Measurements from ENCODE around the gene KIAA1143.
A peak's percentile ranks its signal among the peaks of the same experiment; 100 is the strongest.

Gene KIAA1143

DNA sequence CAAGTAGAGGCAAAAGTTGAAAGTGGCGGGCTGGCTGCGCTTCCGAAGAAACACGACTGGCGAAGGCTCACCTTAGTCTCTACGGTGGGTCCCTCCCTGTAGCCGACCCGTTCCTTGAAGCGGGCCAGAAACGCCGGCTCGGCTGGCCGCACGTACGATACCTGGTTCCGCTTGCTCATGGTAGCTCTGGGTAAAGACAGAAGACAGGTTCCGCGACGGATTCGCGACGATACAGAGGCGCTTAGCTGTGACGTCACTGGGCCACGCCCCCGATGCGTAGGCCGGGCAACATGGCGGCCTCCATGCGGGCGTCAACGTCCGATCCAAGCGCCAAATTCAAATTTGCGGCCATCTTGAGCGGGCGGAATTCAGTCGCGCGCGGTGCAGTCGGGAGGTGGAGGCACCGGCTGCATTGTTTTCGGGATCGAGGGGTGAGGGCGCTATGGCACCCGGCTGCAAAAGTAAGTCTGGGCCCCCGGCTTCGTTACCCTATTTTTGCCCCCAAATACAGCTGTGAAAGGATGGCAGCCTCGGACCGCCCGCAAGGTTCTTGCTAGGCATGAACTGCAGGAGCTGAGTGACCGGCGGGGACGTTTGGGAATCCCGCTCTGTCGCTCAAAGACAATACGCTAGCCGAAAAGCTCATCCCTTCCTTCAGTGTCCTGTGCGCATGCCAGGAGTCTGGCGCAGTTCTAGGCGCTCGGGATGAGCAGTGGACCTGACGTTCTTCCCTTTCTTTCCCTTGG is at the start of gene KIAA1143, which contains the start of gene KIF15:
KIAA1143 (minus strand) TSS at position 196 of the 746 bp plus-strand sequence; CDS start at position 179, 17 bp downstream.
KIF15 (plus strand) TSS at position 371 of the 746 bp plus-strand sequence; CDS start at position 443, 72 bp downstream.
- DNase-seq: peak; percentile 93 to 99 (median 96)
- intact Hi-C loops (cut with DNase I): loop anchor here (1.0 to 10.0 kb wide), 5 partner anchors 32 to 437 kb away; partner anchors contain the start of genes TMEM42, ZNF501 and ZNF502

DNA sequence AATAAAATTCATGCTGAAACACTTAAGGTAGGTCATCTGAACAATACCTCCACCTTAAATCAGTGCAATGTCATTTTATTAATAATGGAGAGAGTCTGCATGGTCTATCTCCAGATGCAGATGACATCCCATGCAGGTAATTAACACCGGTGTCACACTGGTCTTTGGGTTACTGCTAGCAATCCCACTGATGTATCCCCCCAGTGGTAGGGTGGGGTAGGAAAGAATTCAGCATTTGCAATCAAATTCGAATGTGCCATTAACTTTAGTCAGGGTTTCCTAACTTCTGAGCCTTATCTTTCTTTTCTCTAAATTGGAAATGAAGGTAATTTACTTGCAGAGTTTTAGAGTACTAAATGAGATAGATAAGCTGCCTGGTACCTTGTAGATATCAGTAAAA is 44.5 kb upstream of the KIAA1143 start:
- DNase-seq: no peak
- intact Hi-C loops (cut with DNase I): no loop called here

DNA sequence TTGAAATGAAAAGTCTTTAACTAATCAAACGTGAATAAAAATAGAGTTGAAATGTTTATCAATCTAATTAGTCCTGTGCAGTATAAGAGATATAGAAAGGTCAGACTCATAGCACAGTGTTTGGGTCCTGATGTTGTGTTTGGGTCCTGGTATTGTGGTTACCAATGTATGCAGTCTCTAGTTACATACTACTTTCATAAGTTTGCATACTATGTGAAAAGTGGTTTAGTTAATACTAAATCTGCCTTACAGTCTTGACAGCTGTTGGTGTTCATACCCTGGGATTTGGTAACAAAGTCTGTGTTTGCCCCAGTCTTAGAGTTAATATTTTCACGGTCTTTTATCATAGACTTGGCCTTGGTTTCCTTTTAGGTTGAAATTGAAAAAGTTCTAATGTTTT is 41.9 kb upstream of the KIAA1143 start:
- no peak for DNase-seq
- intact Hi-C loops (cut with DNase I): no loop called here

DNA sequence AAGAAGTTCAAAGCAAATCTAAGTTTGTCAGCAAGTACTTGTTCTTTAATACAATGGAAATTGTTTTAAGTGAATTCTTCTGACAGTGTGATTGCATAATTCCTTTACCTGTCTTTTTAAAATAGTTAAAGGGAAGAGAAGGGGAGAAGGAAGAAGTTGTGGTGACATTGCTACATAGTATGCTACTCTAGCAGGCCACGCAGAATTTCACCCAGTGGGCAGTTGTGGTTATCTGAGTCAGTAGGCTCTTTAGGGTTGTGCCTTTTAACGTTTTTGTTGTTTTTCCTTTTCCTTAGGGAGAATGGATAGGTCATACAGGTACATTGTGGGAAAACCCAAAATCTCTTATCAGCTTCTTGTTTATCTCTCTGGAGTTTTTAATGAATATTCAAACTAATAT is 40.6 kb upstream of the KIAA1143 start:
- DNase-seq: no peak
- intact Hi-C loops (cut with DNase I): no loop called here

DNA sequence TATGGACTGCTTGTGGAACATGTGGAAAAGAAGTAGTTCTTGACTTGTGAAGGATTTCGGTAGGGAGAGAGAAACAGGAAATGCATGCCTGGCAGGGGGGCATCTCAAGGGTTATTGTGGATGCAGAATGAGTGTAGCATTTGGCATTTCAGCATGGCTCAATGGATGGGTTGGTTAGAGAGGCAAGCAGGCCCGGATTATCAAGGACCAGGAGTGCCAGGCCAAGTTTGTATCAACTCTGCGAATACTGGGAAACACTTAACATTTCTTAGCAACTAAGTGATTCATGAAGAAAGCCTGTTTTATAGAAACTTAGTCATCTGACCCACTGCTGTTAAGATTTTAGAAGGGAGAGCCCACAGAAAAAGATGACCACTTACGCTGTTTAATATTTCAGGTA is 33.8 kb upstream of the KIAA1143 start:
- intact Hi-C loops (cut with DNase I): no loop called here
- no peak for DNase-seq

DNA sequence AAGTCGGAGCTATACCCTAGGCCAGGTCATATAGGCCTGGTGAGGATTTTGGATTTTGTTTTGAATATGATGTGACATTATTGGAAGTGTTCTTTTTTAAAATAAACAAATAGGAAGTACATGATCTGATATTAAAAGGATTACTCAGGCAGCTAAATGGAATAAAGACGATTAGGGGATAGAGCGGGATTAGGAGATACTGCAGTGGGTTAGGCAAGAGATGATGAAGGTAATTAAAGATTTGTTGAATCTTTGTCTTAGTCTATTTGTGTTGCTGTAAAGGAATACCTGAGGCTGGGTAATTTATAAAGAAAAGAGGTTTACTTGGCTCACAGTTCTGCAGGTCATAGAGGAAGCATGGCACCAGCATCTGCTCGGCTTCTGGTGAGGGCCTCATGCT is 21.5 kb upstream of the KIAA1143 start:
- DNase-seq: no peak
- intact Hi-C loops (cut with DNase I): no loop called here

DNA sequence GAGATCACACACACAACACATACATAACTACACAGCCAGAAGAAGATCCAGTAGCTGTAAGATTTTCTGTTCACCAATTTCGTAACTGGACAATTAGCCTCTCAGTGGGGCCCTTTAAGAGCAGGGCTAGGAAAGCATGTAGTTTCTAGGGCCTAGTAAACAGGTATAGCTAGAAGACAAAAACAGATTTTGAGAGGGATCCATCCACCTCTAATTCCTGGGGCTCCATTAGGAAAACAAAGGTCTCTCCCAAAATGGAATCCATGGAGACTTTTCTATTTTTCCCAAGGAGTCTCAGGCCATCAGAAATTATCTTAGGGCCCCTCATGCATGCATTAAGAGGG is 10.7 kb upstream of the KIAA1143 start:
- no peak for DNase-seq
- intact Hi-C loops (cut with DNase I): no loop called here

DNA sequence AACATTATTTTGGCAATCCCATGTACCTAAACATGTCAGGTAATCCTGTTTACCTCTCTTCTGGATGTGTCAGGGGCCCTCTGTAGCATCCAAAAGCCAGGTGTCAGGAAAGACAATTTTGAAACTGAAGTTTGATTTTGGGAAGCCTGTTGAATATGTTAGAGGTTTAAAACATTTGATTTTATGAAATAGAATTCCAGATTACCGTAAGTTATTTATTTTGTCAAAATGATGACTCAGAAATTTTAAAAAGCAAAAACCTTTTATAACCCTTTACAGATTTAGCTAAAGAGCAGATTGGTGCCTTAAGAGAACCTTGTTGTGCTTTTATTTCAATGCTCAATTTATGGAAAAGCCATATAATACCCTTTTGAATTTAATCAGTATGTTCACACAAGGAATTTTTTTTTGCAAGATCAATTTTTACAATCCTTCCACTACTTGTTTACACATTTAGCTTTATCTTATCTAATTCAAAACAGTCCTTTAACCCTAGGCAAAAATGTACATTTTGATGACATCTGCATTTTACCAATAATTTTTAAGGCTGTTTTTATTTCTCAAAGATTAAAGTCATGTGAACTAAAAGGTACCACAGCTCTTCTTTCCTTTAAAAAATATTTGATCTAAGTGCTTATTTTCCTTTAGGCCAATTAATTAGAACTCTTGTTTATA is 10.1 kb upstream of the KIAA1143 start:
- DNase-seq: no peak
- intact Hi-C loops (cut with DNase I): no loop called here

DNA sequence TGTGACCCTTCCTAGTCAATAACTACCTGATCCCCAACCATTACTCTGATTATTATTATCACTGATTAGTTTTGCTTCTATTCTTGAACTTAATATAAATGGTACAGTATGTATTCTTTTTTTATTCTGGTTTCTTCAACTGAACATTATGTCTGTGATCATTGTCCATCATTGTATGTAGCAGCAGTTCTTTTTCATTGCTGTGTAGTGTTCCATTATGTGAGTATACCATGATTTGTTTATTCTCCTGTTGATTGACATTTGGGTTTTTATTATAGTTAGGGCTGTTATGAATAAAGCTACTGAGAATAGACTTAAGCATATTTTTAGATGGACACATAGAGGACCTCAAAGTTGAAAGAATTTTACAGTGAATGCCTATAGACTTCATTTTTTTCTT is 2.8 kb upstream of the KIAA1143 start:
- no peak for DNase-seq
- intact Hi-C loops (cut with DNase I): loop anchor here (5.0 to 10.0 kb wide), 2 partner anchors 98 to 439 kb away; partner anchors contain the start of gene TMEM42

DNA sequence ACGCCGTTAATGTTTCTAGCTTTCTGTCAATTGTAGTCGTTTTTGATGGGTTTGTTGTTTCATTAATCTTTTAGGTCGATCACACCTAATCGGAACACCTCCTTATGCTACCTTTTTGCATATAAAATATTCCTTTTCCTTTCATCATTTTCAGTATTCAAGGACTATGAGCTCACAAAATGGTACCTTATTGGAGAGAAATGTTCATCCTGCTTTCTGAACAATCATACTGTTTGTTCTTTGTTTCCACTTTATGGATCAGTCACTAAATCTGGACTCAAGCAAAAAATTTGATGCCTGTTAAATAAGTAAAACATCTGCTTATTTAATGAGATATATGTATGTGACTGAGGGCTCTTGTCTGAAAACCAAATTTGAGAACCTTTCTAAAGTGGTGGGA is 1.3 kb upstream of the KIAA1143 start:
- intact Hi-C loops (cut with DNase I): loop anchor here (1.0 to 10.0 kb wide), 3 partner anchors 33 to 438 kb away; partner anchors contain the start of genes TMEM42 and ZNF501

DNA sequence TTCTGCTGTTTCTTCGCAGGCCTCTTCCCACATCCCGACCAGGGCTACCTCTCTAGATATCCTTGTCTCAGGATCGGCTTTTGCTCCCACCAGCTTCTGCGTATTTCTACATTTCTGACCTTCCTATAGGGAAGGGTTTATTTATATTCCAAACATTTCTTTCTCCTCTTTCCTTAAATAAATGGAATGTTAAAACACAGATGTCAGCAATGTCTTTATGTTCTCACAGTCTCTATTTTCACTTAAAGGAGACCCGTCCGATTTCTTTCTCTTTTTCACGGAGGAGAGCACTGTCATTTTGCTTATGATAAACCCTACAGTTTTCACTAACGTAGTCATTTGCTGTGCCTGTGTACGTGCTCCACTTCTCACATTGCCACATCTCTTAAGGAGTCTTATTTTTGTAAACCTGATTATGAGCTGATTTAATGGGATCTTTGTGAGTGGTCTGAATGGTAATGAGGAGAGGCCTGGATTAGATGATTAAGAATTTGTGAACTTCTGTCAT is 805 bp upstream of the KIAA1143 start:
- intact Hi-C loops (cut with DNase I): loop anchor here (1.0 to 10.0 kb wide), 3 partner anchors 33 to 437 kb away; partner anchors contain the start of genes TMEM42 and ZNF501
- no peak for DNase-seq

More for the DNA sequence above, 1.3 kb upstream of the KIAA1143 start:
- DNase-seq: no peak

DNA sequence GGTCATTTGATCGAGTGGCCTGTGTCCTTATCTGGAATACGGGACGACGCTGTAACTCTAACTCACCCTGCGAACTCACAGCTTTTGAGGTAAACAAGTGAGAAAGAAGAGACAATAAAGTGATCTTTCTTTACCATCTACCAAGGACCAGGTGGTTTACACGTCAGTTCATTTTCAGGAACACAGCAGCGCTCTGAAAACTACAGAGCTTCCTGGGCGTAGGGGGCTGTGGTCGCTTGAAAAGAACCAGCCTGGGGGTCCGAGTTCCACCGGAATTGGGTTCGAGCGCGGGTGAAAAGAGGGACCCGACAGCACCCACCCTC is 357 bp downstream of the KIAA1143 start:
- peak in 1 of 10 donors; percentile 15 for DNase-seq
- intact Hi-C loops (cut with DNase I): loop anchor here (1.0 to 10.0 kb wide), 4 partner anchors 49 to 436 kb away; partner anchors contain the start of genes TMEM42 and ZNF502

DNA sequence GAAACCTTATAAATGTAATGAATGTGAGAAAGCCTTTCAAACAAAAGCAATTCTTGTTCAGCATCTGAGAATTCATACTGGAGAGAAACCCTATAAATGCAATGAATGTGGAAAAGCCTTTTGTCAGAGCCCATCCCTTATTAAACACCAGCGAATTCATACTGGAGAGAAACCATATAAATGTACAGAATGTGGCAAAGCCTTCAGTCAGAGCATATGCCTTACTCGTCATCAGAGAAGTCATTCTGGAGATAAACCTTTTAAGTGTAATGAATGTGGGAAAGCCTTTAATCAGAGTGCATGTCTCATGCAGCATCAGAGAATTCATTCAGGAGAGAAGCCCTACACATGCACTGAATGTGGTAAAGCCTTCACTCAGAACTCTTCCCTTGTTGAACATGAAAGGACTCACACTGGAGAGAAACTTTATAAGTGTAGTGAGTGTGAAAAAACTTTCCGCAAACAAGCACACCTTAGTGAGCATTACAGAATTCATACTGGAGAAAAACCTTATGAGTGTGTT is 26.7 kb downstream of the KIAA1143 start:
- DNase-seq: no peak
- intact Hi-C loops (cut with DNase I): no loop called here

DNA sequence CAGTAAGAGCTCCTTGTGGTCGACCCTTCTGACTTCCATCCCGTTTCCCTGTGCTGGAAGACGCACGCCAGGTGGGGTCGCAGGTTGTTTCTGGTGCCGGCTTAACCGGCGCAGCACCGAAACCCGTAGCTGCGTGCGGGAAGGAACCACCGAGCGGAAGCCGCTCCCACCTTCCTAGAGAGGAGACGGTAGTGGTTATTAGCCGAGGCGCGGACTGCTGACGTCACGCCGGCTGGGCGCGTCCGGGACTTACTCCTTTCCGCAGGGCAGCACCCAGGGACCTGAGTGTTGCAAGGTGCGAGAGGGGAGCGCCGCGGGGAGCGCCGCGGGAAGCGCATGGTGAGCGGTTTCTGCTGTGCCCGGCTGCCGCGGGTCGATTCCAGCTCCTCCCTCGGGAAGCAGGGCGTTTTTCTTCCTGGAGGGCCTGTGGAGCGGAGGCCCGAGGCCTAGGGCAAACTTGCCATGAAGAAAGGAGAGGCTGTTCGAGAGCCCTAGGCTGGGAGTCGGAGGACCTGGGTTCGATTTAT is 32.0 kb downstream of the KIAA1143 start, which contains the start of gene ZNF501:
ZNF501 (plus strand) TSS at position 252 of the 527 bp plus-strand sequence. CDS start 4,787 bp downstream, outside the sequence.
- intact Hi-C loops (cut with DNase I): loop anchor here (1.0 kb wide), 2 partner anchors 17 to 33 kb away; partner anchors contain the start of gene ZNF502
- peak; percentile 76 to 98 (median 92) for DNase-seq

DNA sequence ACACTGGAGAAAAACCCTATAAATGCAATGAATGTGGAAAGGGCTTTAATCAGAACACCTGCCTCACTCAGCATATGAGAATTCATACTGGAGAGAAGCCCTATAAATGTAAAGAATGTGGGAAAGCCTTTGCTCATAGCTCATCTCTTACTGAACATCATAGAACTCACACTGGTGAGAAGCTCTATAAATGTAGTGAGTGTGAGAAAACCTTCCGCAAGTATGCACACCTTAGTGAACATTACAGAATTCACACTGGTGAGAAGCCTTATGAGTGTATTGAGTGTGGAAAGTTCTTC is 39.4 kb downstream of the KIAA1143 start:
- intact Hi-C loops (cut with DNase I): no loop called here

DNA sequence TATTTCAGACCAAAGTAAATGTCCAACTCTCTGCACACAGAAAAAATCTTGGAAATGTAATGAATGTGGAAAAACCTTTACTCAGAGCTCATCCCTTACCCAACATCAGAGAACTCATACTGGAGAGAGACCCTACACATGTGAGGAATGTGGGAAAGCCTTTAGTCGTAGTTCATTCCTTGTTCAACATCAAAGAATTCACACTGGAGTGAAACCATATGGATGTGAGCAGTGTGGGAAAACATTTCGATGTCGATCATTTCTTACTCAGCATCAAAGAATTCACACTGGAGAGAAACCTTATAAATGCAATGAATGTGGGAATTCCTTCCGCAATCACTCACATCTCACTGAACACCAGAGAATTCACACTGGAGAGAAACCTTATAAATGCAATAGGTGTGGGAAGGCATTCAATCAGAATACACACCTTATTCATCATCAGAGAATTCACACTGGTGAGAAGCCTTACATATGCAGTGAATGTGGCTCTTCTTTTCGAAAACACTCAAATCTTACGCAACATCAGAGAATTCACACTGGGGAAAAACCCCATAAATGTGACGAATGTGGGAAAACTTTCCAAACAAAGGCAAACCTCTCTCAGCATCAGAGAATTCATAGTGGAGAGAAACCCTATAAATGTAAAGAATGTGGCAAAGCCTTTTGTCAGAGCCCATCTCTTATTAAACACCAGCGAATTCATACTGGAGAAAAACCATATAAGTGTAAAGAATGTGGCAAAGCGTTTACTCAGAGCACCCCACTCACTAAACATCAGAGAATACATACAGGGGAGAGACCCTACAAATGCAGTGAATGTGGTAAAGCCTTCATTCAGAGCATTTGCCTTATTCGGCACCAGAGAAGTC is 40.0 kb downstream of the KIAA1143 start:
- intact Hi-C loops (cut with DNase I): no loop called here
- no peak for DNase-seq

More for the DNA sequence above, 39.4 kb downstream of the KIAA1143 start:
- DNase-seq: no peak

DNA sequence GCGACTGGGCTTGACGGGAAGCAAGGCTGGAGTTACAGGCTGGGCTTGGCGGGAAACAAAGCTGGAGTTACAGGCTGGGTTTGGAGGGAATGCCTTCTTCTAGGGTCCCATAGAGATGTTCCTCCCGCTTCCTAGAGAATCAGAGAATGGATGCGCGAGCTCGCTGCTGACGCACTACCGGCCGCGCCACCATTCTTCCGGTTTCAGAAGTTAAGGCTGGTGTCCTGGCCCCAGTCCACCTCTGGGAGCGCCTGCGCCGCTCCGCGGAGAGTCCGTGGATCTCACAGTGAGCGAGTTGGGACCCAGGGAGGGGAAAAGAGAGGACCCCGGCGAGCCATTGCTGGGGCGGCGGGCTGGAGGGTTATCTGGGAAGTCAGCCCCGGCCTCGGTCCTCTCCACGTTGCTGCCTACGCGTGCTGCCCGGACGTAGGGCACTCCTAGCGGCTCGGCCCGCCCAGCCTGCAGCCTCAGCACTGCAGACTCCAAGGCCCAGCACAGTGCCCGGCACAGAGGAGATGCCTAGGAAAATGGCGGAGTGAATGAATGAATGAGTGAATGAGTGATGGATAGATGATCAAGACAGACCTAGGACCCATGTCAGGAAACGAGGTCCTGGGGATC is 48.9 kb downstream of the KIAA1143 start, which contains the start of gene ZNF502:
ZNF502 (plus strand) TSS at position 206 of the 621 bp plus-strand sequence. CDS start 7,602 bp downstream, outside the sequence.
- peak; percentile 81 to 98 (median 92) for DNase-seq
- intact Hi-C loops (cut with DNase I): loop anchor here (1.0 kb wide), 2 partner anchors 17 to 49 kb away; partner anchors contain the start of genes KIAA1143, KIF15 and ZNF501
